Karpas-422 (cell line): ENCODE measurements around the gene COA5. TPM values are rescaled to one million over a fixed set of nuclear protein-coding genes. Genes with fewer than 3 reads are reported as not detected.

Experiments
- DNase-seq: peaks from one replicate; pipeline ENCODE4 v3.0.0-alpha.2; 2015
- H2AFZ ChIP-seq: fragments of 200-600 bp; sonication (generic); 2 replicates; pipeline ENCODE4 v1.6.1; 2014; ENCODE audit warnings: antibody characterized with exemption, low read length, mixed read lengths
- H3K27ac ChIP-seq: fragments of 200-600 bp; sonication (generic); 2 replicates; pipeline ENCODE4 v1.5.1; 2014; ENCODE audit warnings: mild to moderate bottlenecking, low read length, moderate library complexity
- H3K27me3 ChIP-seq: fragments of 200-600 bp; sonication (generic); 2 replicates; pipeline ENCODE4 v1.6.1; 2014; ENCODE audit warnings: low read length, mixed read lengths
- H3K36me3 ChIP-seq: fragments of 200-600 bp; sonication (generic); 2 replicates; pipeline ENCODE4 v1.6.1; 2014; ENCODE audit warnings: low read length, mixed read lengths; ENCODE audit not compliant: insufficient read depth
- H3K4me1 ChIP-seq: fragments of 200-600 bp; sonication (generic); 2 replicates; pipeline ENCODE4 v1.6.1; 2014; ENCODE audit warnings: mild to moderate bottlenecking, low read length, mixed read lengths
- H3K4me2 ChIP-seq: fragments of 200-600 bp; sonication (generic); 2 replicates; pipeline ENCODE4 v1.6.1; 2014; ENCODE audit warnings: low read length, low read depth, mild to moderate bottlenecking; ENCODE audit not compliant: poor library complexity, severe bottlenecking
- H3K4me3 ChIP-seq: fragments of 200-600 bp; sonication (generic); 2 replicates; pipeline ENCODE4 v1.5.1; 2014; ENCODE audit warnings: mild to moderate bottlenecking, antibody characterized with exemption, low read length, mixed read lengths
- H3K79me2 ChIP-seq: fragments of 200-600 bp; sonication (generic); 2 replicates; pipeline ENCODE4 v1.6.1; 2014; ENCODE audit warnings: mild to moderate bottlenecking, low read length, mixed read lengths
- H3K9ac ChIP-seq: fragments of 200-600 bp; sonication (generic); 2 replicates; pipeline ENCODE4 v1.6.0; 2014; ENCODE audit warnings: low read length
- H3K9me2 ChIP-seq: fragments of 200-600 bp; sonication (generic), shearing (Covaris generic); replicated peaks from 2 replicates; pipeline ENCODE4 v1.6.0; 2014; ENCODE audit warnings: mild to moderate bottlenecking, low read length, moderate library complexity; ENCODE audit not compliant: insufficient read depth
- H3K9me3 ChIP-seq: fragments of 300-700, 200-600 bp; sonication (generic); 2 replicates; pipeline ENCODE4 v1.6.1; 2014; ENCODE audit warnings: low read length, mixed read lengths
- H4K20me1 ChIP-seq: fragments of 200-600 bp; sonication (generic); 2 replicates; pipeline ENCODE4 v1.6.1; 2014; ENCODE audit warnings: mild to moderate bottlenecking, antibody characterized with exemption, low read length, low read depth; ENCODE audit not compliant: insufficient read depth
- total RNA-seq: library from RNA; depleted of rRNA; stranded (reverse); fragments of >200 nt; shearing (Covaris generic); gene quantifications from 2 replicates; pipeline ENCODE4 v1.2.3, GENCODE V29; 2014; ENCODE audit warnings: low replicate concordance

COA5 gene
- total RNA-seq, 1 experiment from 2014 or later, result 39.1 TPM

- no peaks in the 10 kb centered on the region for H3K27me3 ChIP-seq
- no peak overlapping the region for H3K4me3 ChIP-seq
- no peaks in the 10 kb centered on the region for H3K79me2 ChIP-seq
- no peak for DNase-seq
- H3K4me1 ChIP-seq, result no peaks in the 10 kb centered on the region
- no peaks in the 10 kb centered on the region for H3K9me2 ChIP-seq
- H3K4me2 ChIP-seq, result no peak overlapping the region
- no peaks in the 10 kb centered on the region for H3K9me3 ChIP-seq
- no peaks in the 10 kb centered on the region for H3K36me3 ChIP-seq
- no peaks in the 10 kb centered on the region for H4K20me1 ChIP-seq
- H2AFZ ChIP-seq, result no peak overlapping the region
- H3K27ac ChIP-seq, result no peak overlapping the region
- no peak overlapping the region for H3K9ac ChIP-seq
These were observed 25.0 kb downstream of the COA5 start for GRCh38 chr2:98583276-98583675.

- no peak for DNase-seq
- Histone ChIP-seq H3K9me2 (no peaks in the 10 kb centered on the region), H3K79me2 (no peaks in the 10 kb centered on the region), H3K9ac (no peak overlapping the region), H3K9me3 (no peaks in the 10 kb centered on the region), H2AFZ (no peak overlapping the region), H3K36me3 (no peaks in the 10 kb centered on the region), H3K4me2 (no peak overlapping the region), H3K4me1 (no peaks in the 10 kb centered on the region), H3K4me3 (no peak overlapping the region), H3K27ac (no peak overlapping the region), H3K27me3 (no peaks in the 10 kb centered on the region), H4K20me1 (no peaks in the 10 kb centered on the region)
These were observed 25.8 kb downstream of the COA5 start for GRCh38 chr2:98582523-98582922.

- Histone ChIP-seq H3K9me2 (no peaks in the 10 kb centered on the region), H3K36me3 (no peaks in the 10 kb centered on the region), H2AFZ (no peak overlapping the region), H3K4me3 (no peak overlapping the region), H3K9ac (no peak overlapping the region), H3K27me3 (no peaks in the 10 kb centered on the region), H3K4me2 (no peak overlapping the region), H4K20me1 (no peaks in the 10 kb centered on the region), H3K27ac (no peak overlapping the region), H3K9me3 (no peaks in the 10 kb centered on the region), H3K79me2 (no peaks in the 10 kb centered on the region), H3K4me1 (no peaks in the 10 kb centered on the region)
- DNase-seq, result no peak
These were observed 27.5 kb downstream of the COA5 start for GRCh38 chr2:98580656-98581284.

- Histone ChIP-seq H3K27ac (no peak overlapping the region), H3K9me2 (no peaks in the 10 kb centered on the region), H3K79me2 (no peaks in the 10 kb centered on the region), H3K9ac (no peak overlapping the region), H3K27me3 (no peaks in the 10 kb centered on the region), H4K20me1 (no peaks in the 10 kb centered on the region), H3K9me3 (no peaks in the 10 kb centered on the region), H3K4me1 (no peaks in the 10 kb centered on the region), H3K4me2 (no peak overlapping the region), H2AFZ (no peak overlapping the region), H3K4me3 (no peak overlapping the region), H3K36me3 (no peaks in the 10 kb centered on the region)
- DNase-seq, result no peak
These were observed 28.4 kb downstream of the COA5 start for GRCh38 chr2:98579926-98580325.

- no peak overlapping the region for H3K27ac ChIP-seq
- no peak overlapping the region for H3K4me2 ChIP-seq
- no peaks in the 10 kb centered on the region for H3K27me3 ChIP-seq
- no peaks in the 10 kb centered on the region for H3K79me2 ChIP-seq
- H3K9ac ChIP-seq, result no peak overlapping the region
- no peak overlapping the region for H3K4me3 ChIP-seq
- no peak for DNase-seq
- H3K9me3 ChIP-seq, result no peaks in the 10 kb centered on the region
- H4K20me1 ChIP-seq, result no peaks in the 10 kb centered on the region
- no peaks in the 10 kb centered on the region for H3K36me3 ChIP-seq
- H3K9me2 ChIP-seq, result no peaks in the 10 kb centered on the region
- H2AFZ ChIP-seq, result no peak overlapping the region
- no peaks in the 10 kb centered on the region for H3K4me1 ChIP-seq
These were observed 30.1 kb downstream of the COA5 start for GRCh38 chr2:98578231-98578630.

GRCh38 chr2:98577313-98577712 is 31.0 kb downstream of the COA5 start:
- Histone ChIP-seq H3K4me3 (no peak overlapping the region), H3K27me3 (no peaks in the 10 kb centered on the region), H3K79me2 (no peaks in the 10 kb centered on the region), H3K4me1 (no peaks in the 10 kb centered on the region), H3K4me2 (no peak overlapping the region), H2AFZ (no peak overlapping the region), H3K9ac (no peak overlapping the region), H3K36me3 (no peaks in the 10 kb centered on the region), H3K27ac (no peak overlapping the region), H3K9me3 (no peaks in the 10 kb centered on the region), H4K20me1 (no peaks in the 10 kb centered on the region), H3K9me2 (no peaks in the 10 kb centered on the region)
- no peak for DNase-seq

GRCh38 chr2:98576666-98577312 is 31.5 kb downstream of the COA5 start:
- Histone ChIP-seq H3K4me3 (no peak overlapping the region), H3K79me2 (no peaks in the 10 kb centered on the region), H2AFZ (no peak overlapping the region), H4K20me1 (no peaks in the 10 kb centered on the region), H3K4me1 (no peaks in the 10 kb centered on the region), H3K27ac (no peak overlapping the region), H3K9me2 (no peaks in the 10 kb centered on the region), H3K36me3 (no peaks in the 10 kb centered on the region), H3K9ac (no peak overlapping the region), H3K9me3 (no peaks in the 10 kb centered on the region), H3K27me3 (no peaks in the 10 kb centered on the region), H3K4me2 (no peak overlapping the region)
- no peak for DNase-seq

GRCh38 chr2:98573426-98573825 is 34.9 kb downstream of the COA5 start:
- no peak overlapping the region for H3K9ac ChIP-seq
- H3K4me1 ChIP-seq, result no peaks in the 10 kb centered on the region
- no peak overlapping the region for H3K27ac ChIP-seq
- no peak overlapping the region for H2AFZ ChIP-seq
- H3K9me2 ChIP-seq, result no peaks in the 10 kb centered on the region
- no peak overlapping the region for H3K4me3 ChIP-seq
- H4K20me1 ChIP-seq, result peaks cover 4% of the 10 kb centered on the region; the same call in 1 of the 2 replicates
- H3K79me2 ChIP-seq, result no peaks in the 10 kb centered on the region
- H3K9me3 ChIP-seq, result no peaks in the 10 kb centered on the region
- H3K36me3 ChIP-seq, result no peaks in the 10 kb centered on the region
- no peak overlapping the region for H3K4me2 ChIP-seq
- no peaks in the 10 kb centered on the region for H3K27me3 ChIP-seq
- no peak for DNase-seq
